ENCODE results near the gene FARS2.
"Not testable (repeated sequence)": the region's sequence is repeated elsewhere in the genome, so short reads cannot be mapped to it uniquely, and the experiment has no call there.

The FARS2 gene

DNA sequence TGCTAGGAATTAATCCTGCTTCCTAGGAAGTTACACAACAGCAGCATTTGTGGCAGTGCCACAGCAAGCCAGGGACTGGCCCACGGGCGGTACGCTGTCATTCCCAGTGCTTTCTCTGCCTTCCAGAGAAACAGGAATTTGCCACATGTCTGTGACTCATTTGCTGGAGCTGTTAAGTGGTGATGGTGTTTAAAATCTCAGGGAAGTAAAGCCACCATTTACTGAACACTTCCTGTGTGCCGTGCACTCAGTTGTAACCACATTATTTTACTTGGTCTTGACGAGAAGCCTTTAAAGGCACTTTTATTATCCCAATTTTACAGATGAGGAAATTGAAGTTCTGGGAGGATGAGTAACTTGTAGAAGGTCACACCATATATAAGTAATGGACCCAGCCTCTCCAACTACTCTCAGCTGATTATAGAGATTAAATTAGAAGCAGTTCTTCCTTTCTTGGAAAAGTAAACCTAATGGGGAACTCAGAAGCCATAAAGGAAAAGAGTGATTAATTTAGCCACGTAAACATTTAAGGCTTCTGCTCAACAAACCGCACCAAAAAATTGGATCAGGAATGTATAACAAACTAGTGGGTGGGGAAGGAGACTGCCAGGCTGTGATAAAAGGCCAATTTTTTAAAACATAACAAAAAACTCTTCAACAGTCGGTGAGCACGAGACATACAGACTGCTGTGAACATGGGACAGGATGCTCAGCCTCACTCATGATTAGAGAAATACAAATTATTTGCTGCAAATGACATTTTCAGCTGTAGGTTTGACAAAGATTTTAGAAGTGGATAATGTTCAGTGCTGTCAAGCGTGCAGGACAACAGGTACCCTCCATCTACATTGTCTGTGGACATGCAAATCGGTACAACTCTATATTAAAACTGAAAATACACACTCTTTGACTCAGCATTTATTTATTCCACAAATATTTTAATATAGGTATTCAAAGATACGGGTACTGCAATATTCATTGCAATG lies 434.2 kb downstream of the FARS2 start:
- no peaks in the 10 kb centered on the region for H3K27me3 ChIP-seq (ENCODE audit: control insufficient read depth, insufficient read depth, low read length, poor library complexity, severe bottlenecking)
- H3K9me3 ChIP-seq (ENCODE audit: control insufficient read depth, low read length) = peaks cover 2% of the 10 kb centered on the region
- WGBS, 2 experiments = 84 to 85% methylated on average over 10 to 11 of the region's 12 CpGs
- no peaks in the 10 kb centered on the region for H3K4me1 ChIP-seq (ENCODE audit: control insufficient read depth, insufficient read depth, low read length)
- H3K4me3 ChIP-seq (ENCODE audit: insufficient read depth, low read depth, low read length) = no peak overlapping the region
- H3K36me3 ChIP-seq (ENCODE audit: control insufficient read depth, insufficient read depth, low read length) = no peaks in the 10 kb centered on the region
- no peak overlapping the region for H3K27ac ChIP-seq (ENCODE audit: insufficient read depth, low read depth, low read length, poor library complexity, severe bottlenecking)

DNA sequence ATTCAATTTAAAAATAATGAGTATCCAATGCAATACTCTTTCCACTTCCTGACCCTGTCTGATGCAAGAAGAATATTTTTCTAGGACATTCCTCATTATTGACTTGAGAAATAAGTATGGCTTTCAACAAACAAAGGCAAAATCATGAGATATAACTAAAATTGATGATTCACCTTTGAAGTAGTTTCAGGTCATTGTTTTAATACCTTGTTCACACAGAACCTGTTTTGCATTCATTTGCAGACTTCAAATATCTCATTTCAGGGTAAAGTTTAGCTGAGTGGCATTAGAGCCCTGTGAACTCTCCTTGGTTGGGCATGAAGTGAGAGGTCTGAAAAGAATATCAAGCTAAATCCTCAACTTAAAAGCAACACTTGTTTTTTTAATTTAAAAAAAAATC lies 436.2 kb downstream of the FARS2 start:
- H3K9me3 ChIP-seq (ENCODE audit: control insufficient read depth, low read length) = no peaks in the 10 kb centered on the region

DNA sequence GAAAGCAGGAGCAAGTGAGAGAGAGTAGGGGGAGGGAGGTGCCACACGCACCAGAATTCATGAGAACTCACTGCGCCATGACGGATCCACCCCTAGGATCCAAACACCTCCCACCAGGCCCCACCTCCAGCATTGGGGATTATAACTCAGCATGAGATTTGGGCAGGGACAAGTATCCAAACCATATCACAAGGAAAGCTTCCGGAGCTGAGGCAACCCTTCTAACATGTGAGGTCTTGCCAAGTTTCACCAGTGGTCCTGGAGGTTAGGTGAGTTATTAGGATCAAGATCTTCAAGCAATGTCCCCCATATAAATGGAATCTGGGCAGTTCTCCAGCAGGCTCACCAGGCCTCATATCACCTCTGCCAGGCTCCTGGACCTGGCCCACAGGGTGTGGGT lies 437.0 kb downstream of the FARS2 start:
- Histone ChIP-seq H3K36me3 (ENCODE audit: control insufficient read depth, insufficient read depth, low read length) (no peaks in the 10 kb centered on the region), H3K9me3 (ENCODE audit: control insufficient read depth, low read length) (no peaks in the 10 kb centered on the region), H3K4me1 (ENCODE audit: control insufficient read depth, insufficient read depth, low read length) (no peaks in the 10 kb centered on the region), H3K27ac (ENCODE audit: insufficient read depth, low read depth, low read length, poor library complexity, severe bottlenecking) (no peak overlapping the region), H3K27me3 (ENCODE audit: control insufficient read depth, insufficient read depth, low read length, poor library complexity, severe bottlenecking) (no peaks in the 10 kb centered on the region), H3K4me3 (ENCODE audit: insufficient read depth, low read depth, low read length) (no peak overlapping the region)
- 92 to 96% methylated on average over 4 of the region's 4 CpGs for WGBS, 2 experiments

More for the DNA sequence above, 436.2 kb downstream of the FARS2 start:
- Histone ChIP-seq H3K27me3 (ENCODE audit: control insufficient read depth, insufficient read depth, low read length, poor library complexity, severe bottlenecking) (no peaks in the 10 kb centered on the region), H3K4me3 (ENCODE audit: insufficient read depth, low read depth, low read length) (no peak overlapping the region), H3K27ac (ENCODE audit: insufficient read depth, low read depth, low read length, poor library complexity, severe bottlenecking) (no peak overlapping the region), H3K4me1 (ENCODE audit: control insufficient read depth, insufficient read depth, low read length) (no peaks in the 10 kb centered on the region), H3K36me3 (ENCODE audit: control insufficient read depth, insufficient read depth, low read length) (no peaks in the 10 kb centered on the region)

DNA sequence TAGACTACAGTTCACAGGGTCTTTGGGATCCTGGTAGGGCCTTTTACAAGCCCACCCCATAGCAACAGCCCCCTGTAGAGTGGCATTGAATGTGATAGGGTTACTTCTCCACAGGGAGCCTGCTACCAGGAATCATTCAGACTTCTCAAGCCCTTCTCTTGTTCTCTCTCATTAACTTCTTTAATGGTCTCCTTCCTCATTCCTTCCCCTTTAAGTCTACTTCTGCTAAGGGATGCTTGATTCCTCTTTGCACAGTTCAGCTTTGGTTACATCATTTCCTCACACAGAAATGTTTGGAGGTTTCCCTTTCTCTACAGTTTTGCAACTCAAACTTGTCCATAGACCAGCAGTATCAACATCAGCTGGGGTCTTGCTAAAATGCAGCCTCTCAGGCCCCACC lies 437.8 kb downstream of the FARS2 start:
- not testable (repeated sequence) for H3K9me3 ChIP-seq (ENCODE audit: control insufficient read depth, low read length); H3K27me3 ChIP-seq (ENCODE audit: control insufficient read depth, insufficient read depth, low read length, poor library complexity, severe bottlenecking); H3K4me1 ChIP-seq (ENCODE audit: control insufficient read depth, insufficient read depth, low read length); H3K27ac ChIP-seq (ENCODE audit: insufficient read depth, low read depth, low read length, poor library complexity, severe bottlenecking); H3K36me3 ChIP-seq (ENCODE audit: control insufficient read depth, insufficient read depth, low read length); H3K4me3 ChIP-seq (ENCODE audit: insufficient read depth, low read depth, low read length)

DNA sequence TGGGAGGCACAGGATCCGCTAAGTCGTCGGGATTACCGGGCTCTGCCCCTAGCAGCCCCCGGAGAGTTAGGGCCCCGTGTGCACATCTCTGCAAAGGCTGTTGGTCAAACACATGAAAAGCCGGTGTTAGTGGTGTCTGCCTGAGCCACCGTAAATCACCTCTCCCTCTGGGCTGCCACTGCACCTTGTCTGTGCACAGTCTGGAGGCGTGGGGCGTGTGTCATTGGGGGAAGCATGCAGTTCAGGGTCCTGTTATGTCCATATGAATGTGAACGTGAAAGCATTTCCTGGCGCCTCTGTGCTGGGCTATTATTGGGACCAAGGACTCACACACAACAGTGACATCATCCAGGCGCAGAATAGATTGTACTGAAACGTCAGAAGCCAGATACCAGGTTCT lies 439.9 kb downstream of the FARS2 start:
- H3K4me3 ChIP-seq (ENCODE audit: insufficient read depth, low read depth, low read length) = no peak overlapping the region
- H3K27me3 ChIP-seq (ENCODE audit: control insufficient read depth, insufficient read depth, low read length, poor library complexity, severe bottlenecking) = no peaks in the 10 kb centered on the region
- H3K9me3 ChIP-seq (ENCODE audit: control insufficient read depth, low read length) = no peaks in the 10 kb centered on the region
- WGBS, 2 experiments = 91 to 94% methylated on average over 14 of the region's 14 CpGs
- no peak overlapping the region for H3K27ac ChIP-seq (ENCODE audit: insufficient read depth, low read depth, low read length, poor library complexity, severe bottlenecking)
- no peaks in the 10 kb centered on the region for H3K36me3 ChIP-seq (ENCODE audit: control insufficient read depth, insufficient read depth, low read length)
- no peaks in the 10 kb centered on the region for H3K4me1 ChIP-seq (ENCODE audit: control insufficient read depth, insufficient read depth, low read length)

DNA sequence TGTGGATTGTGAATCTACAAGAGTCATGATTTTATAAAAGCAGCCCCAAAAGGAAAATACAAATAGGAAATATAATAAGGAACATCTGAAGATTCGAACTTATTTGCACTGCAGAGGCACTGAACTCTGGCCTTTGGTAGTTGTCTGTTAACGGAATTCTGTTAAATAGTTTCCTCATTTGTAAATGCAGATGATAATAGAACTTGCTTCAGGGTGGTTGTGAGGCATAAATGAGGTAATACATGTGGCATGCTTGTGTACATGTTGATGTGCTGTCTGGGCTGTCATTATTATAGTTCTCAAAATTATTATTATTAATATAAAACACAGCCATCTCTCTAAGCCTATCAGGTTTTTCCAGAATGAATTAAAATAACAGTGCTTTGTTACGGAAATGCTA lies 443.4 kb downstream of the FARS2 start:
- Histone ChIP-seq H3K4me3 (ENCODE audit: insufficient read depth, low read depth, low read length) (no peak overlapping the region), H3K9me3 (ENCODE audit: control insufficient read depth, low read length) (no peaks in the 10 kb centered on the region), H3K4me1 (ENCODE audit: control insufficient read depth, insufficient read depth, low read length) (no peaks in the 10 kb centered on the region), H3K27me3 (ENCODE audit: control insufficient read depth, insufficient read depth, low read length, poor library complexity, severe bottlenecking) (no peaks in the 10 kb centered on the region), H3K36me3 (ENCODE audit: control insufficient read depth, insufficient read depth, low read length) (no peaks in the 10 kb centered on the region), H3K27ac (ENCODE audit: insufficient read depth, low read depth, low read length, poor library complexity, severe bottlenecking) (no peak overlapping the region)
- WGBS, 2 experiments = 97 to 98% methylated on average over 3 of the region's 3 CpGs

DNA sequence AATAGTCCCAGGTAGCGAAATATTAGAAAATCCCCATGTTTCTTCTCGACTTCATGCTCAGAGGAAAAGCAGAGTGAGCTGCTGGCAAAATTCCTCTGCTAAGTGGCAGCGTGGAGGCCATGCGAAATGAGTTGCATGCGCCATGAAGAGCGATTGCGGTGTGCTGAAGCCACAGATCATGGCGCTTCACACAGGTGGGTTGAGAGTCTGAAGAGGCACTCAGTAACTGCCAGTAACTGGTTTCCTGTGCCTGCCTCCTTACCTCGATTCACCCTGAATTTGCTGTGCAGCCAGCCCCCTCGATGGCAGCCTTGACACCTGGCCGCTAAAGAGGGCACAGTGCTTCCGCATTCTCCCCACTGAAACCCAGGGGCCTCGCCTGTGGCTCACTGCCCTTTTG lies 443.9 kb downstream of the FARS2 start:
- H3K4me1 ChIP-seq (ENCODE audit: control insufficient read depth, insufficient read depth, low read length) = no peaks in the 10 kb centered on the region
- H3K9me3 ChIP-seq (ENCODE audit: control insufficient read depth, low read length) = no peaks in the 10 kb centered on the region
- no peaks in the 10 kb centered on the region for H3K27me3 ChIP-seq (ENCODE audit: control insufficient read depth, insufficient read depth, low read length, poor library complexity, severe bottlenecking)
- WGBS, 2 experiments = 95 to 96% methylated on average over 13 of the region's 13 CpGs
- no peaks in the 10 kb centered on the region for H3K36me3 ChIP-seq (ENCODE audit: control insufficient read depth, insufficient read depth, low read length)
- H3K4me3 ChIP-seq (ENCODE audit: insufficient read depth, low read depth, low read length) = no peak overlapping the region
- no peak overlapping the region for H3K27ac ChIP-seq (ENCODE audit: insufficient read depth, low read depth, low read length, poor library complexity, severe bottlenecking)

DNA sequence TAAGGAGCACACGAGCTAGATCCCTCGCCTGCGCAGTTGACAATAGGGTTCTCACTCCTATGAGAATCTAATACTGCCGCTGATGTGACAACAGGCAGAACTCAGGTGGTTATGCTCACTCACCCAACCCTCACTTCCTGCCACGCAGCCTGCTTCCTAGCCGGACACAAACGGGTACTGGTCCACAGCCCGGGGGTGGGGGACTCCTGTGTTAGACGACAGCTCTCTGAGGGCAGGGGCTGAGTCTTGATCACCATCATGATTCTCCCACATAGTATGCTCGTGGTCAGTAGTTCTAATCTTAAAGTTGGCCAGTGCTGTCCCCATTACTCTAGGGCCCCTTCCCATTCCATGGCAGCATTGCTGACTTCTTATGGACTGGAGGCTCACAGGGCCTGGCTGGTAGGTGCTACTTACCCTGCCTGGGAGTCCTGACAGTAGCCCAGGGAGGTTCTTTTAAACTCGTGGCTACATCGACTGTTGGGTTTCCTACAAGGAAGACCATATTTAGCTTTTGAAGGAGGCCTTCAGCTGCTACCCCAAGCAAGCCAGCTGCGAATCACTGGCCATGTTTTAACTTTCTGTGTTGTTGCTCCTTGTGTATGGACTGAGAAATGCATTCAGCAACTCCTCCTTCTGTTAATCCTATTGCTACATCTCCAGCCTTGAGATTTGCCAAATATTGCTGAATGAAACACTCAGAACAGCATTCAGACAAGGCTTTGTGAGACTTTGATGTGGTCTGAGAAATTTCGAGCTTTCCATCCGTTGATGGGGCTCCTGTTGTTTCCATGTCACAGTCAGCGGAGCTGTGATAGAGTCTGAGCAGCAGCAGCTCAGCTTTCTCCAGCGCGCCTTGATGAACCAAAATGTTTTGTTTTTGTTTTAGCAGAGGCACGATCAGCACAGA lies 445.1 kb downstream of the FARS2 start:
- Histone ChIP-seq H3K36me3 (ENCODE audit: control insufficient read depth, insufficient read depth, low read length) (no peaks in the 10 kb centered on the region), H3K4me3 (ENCODE audit: insufficient read depth, low read depth, low read length) (no peak overlapping the region), H3K27ac (ENCODE audit: insufficient read depth, low read depth, low read length, poor library complexity, severe bottlenecking) (no peak overlapping the region), H3K4me1 (ENCODE audit: control insufficient read depth, insufficient read depth, low read length) (no peaks in the 10 kb centered on the region), H3K27me3 (ENCODE audit: control insufficient read depth, insufficient read depth, low read length, poor library complexity, severe bottlenecking) (no peaks in the 10 kb centered on the region), H3K9me3 (ENCODE audit: control insufficient read depth, low read length) (no peaks in the 10 kb centered on the region)
- 92 to 94% methylated on average over 19 of the region's 19 CpGs for WGBS, 2 experiments

DNA sequence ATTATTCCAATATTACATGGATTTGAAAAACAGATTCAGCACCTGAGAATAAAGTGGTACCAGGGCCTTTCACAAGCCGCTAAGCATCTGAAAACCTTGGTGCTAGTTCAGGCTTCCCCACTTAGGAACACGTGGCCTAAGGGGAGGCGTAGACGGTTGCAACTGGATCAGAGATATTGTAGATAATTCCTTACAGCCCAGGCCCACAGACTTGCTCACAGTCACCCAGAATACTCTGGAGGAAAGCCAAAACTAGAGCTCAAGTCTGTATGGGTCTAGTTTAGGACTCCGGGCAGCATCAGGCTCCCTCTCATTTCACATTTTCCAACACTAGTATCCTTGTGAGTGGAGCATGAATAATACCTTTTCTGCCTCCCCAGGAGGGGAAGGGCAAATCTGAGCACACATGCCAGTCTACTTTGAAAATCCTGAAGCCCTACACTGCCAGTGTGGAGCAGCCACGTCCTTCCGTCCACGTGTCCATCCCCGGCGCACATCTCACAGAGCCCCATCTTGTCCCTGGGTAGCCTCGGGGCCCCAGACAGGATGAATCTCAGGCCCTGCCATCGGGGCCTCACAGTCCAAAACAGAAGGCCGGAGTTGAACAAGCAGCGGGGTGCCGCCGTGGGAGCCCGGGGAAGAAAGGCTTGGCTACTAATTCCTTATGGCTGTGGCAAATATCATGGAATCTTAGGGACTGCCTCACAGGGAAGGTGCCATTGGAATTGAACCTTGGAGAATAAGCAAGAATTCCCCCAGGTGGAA lies 446.1 kb downstream of the FARS2 start:
- Histone ChIP-seq H3K36me3 (ENCODE audit: control insufficient read depth, insufficient read depth, low read length) (no peaks in the 10 kb centered on the region), H3K9me3 (ENCODE audit: control insufficient read depth, low read length) (no peaks in the 10 kb centered on the region), H3K4me1 (ENCODE audit: control insufficient read depth, insufficient read depth, low read length) (no peaks in the 10 kb centered on the region), H3K27ac (ENCODE audit: insufficient read depth, low read depth, low read length, poor library complexity, severe bottlenecking) (no peak overlapping the region), H3K4me3 (ENCODE audit: insufficient read depth, low read depth, low read length) (no peak overlapping the region), H3K27me3 (ENCODE audit: control insufficient read depth, insufficient read depth, low read length, poor library complexity, severe bottlenecking) (no peaks in the 10 kb centered on the region)
- WGBS, 2 experiments = 93 to 94% methylated on average over 17 of the region's 17 CpGs

DNA sequence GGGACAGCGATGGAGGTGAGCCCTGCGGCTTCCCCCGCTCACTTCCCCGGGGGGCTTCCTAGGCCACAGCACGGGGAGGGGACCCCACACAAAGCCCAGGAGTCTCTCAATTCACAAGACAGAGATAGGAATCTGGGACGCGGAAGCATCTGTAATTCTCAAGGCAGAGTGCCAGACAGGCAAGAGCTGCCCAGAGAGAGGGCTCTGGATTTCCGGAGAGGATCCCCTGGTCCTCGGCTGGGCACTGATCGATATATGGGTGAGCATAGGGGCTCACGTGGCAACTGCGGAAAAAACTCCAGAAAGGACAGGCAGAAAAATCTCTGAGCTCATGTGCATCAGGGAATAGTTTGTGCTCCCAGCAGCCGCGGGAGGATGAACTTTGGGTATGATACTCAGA lies 449.2 kb downstream of the FARS2 start:
- no peak overlapping the region for H3K27ac ChIP-seq (ENCODE audit: insufficient read depth, low read depth, low read length, poor library complexity, severe bottlenecking)
- no peaks in the 10 kb centered on the region for H3K4me1 ChIP-seq (ENCODE audit: control insufficient read depth, insufficient read depth, low read length)
- H3K4me3 ChIP-seq (ENCODE audit: insufficient read depth, low read depth, low read length) = no peak overlapping the region
- H3K36me3 ChIP-seq (ENCODE audit: control insufficient read depth, insufficient read depth, low read length) = no peaks in the 10 kb centered on the region
- H3K9me3 ChIP-seq (ENCODE audit: control insufficient read depth, low read length) = no peaks in the 10 kb centered on the region
- no peaks in the 10 kb centered on the region for H3K27me3 ChIP-seq (ENCODE audit: control insufficient read depth, insufficient read depth, low read length, poor library complexity, severe bottlenecking)
- 90 to 91% methylated on average over 14 of the region's 14 CpGs for WGBS, 2 experiments
